WERI-Rb-1 (cell line): ENCODE results near the gene STRIP1.
"Not testable (repeated sequence)": the region's sequence is repeated elsewhere in the genome, so short reads cannot be mapped to it uniquely, and the experiment has no call there.

Experiments used
- DNase-seq: peaks from one replicate; pipeline ENCODE4 v3.0.0-alpha.2; 2020
- H3K27ac ChIP-seq: fragments of 250-450 bp; sonication (Bioruptor Pico); 2 replicates; pipeline ENCODE4 v1.5.1; 2020; ENCODE audit warnings: mild to moderate bottlenecking, moderate library complexity
- H3K27me3 ChIP-seq: fragments of 250-450 bp; sonication (Bioruptor Pico); 2 replicates; pipeline ENCODE4 v1.5.1; 2021; ENCODE audit warnings: mild to moderate bottlenecking, low read depth, moderate library complexity; ENCODE audit not compliant: insufficient read depth, severe bottlenecking
- H3K36me3 ChIP-seq: fragments of 250-450 bp; sonication (Bioruptor Pico); 2 replicates; pipeline ENCODE4 v1.5.1; 2020; ENCODE audit warnings: mild to moderate bottlenecking, moderate library complexity
- H3K4me3 ChIP-seq: 2 replicates; pipeline ENCODE4 v1.5.1; 2011; ENCODE audit warnings: low read depth, mild to moderate bottlenecking, control low read depth, low read length
- H3K9me3 ChIP-seq: fragments of 250-450 bp; sonication (Bioruptor Pico); 2 replicates; pipeline ENCODE4 v1.5.1; 2021; ENCODE audit warnings: mild to moderate bottlenecking, moderate library complexity; ENCODE audit not compliant: severe bottlenecking
- TF ChIP-seq, protein P1 (sequence below): IDR thresholded peaks from 2 replicates; pipeline ENCODE4 v1.5.1; 2011; ENCODE audit warnings: low read depth, mild to moderate bottlenecking, control low read depth, inconsistent platforms, low read length

Gene STRIP1

DNA sequence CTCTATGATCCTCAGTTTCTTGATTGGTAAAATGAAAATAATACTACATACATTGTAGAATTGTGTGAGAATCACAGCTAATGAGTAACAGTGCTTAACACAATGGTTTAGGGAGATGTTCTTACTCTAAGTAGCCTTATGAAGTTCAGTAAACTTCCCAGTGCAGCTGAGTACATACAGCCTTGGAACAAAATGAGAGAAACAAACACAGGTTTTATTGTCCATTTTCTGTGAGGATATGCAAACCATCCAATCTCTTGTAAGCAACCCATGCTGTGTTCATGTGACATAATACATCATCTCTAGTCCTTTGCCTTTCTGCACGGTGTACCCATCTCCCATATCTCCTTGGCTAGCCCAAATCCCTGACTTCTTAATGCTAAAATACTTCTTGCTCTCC, 14.7 kb upstream of the STRIP1 start:
- no peaks in the 10 kb centered on the region for H3K27me3 ChIP-seq
- DNase-seq: no peak
- H3K9me3 ChIP-seq: no peaks in the 10 kb centered on the region
- peaks cover 96% of the 10 kb centered on the region for H3K36me3 ChIP-seq
- no peak overlapping the region for H3K27ac ChIP-seq
- TF ChIP-seq, protein P1, sequence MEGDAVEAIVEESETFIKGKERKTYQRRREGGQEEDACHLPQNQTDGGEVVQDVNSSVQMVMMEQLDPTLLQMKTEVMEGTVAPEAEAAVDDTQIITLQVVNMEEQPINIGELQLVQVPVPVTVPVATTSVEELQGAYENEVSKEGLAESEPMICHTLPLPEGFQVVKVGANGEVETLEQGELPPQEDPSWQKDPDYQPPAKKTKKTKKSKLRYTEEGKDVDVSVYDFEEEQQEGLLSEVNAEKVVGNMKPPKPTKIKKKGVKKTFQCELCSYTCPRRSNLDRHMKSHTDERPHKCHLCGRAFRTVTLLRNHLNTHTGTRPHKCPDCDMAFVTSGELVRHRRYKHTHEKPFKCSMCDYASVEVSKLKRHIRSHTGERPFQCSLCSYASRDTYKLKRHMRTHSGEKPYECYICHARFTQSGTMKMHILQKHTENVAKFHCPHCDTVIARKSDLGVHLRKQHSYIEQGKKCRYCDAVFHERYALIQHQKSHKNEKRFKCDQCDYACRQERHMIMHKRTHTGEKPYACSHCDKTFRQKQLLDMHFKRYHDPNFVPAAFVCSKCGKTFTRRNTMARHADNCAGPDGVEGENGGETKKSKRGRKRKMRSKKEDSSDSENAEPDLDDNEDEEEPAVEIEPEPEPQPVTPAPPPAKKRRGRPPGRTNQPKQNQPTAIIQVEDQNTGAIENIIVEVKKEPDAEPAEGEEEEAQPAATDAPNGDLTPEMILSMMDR: no peak
- no peak overlapping the region for H3K4me3 ChIP-seq

DNA sequence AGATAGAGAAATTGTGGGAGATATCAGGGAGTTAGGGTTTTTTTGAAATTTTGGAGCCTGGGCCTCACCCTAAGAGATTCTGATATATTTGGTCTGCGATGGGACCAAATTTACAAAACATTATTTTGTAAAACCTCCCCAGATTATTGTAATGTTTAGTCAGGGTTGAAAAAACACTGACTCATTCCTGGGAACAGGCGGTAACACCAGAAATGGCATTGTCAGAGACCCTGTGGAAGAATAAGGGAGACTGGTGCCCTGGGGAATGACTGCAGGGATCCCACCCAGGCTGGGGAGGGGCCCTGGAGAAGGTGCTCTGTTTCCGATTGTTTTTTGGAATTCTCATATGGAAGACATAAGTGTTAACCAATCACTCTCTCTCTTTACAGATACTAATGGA, 13.1 kb upstream of the STRIP1 start:
- H3K27me3 ChIP-seq: no peaks in the 10 kb centered on the region
- H3K36me3 ChIP-seq: peaks cover 81% of the 10 kb centered on the region
- H3K4me3 ChIP-seq: no peak overlapping the region
- no peaks in the 10 kb centered on the region for H3K9me3 ChIP-seq
- TF ChIP-seq, protein P1: no peak
- H3K27ac ChIP-seq: no peak overlapping the region
- DNase-seq: no peak

- no peak overlapping the region for H3K4me3 ChIP-seq
- no peak overlapping the region for H3K27ac ChIP-seq
- H3K9me3 ChIP-seq: no peaks in the 10 kb centered on the region
- H3K36me3 ChIP-seq: peaks cover 48% of the 10 kb centered on the region
- DNase-seq: no peak
- TF ChIP-seq, protein P1: no peak
- no peaks in the 10 kb centered on the region for H3K27me3 ChIP-seq
Observed at GRCh38 chr1:110024613-110025012, 9.8 kb upstream of the STRIP1 start.

- H3K4me3 ChIP-seq, H3K9me3 ChIP-seq, DNase-seq, H3K27me3 ChIP-seq, H3K27ac ChIP-seq, H3K36me3 ChIP-seq: not testable (repeated sequence)
Observed at GRCh38 chr1:110030687-110031086, 3.7 kb upstream of the STRIP1 start.

DNA sequence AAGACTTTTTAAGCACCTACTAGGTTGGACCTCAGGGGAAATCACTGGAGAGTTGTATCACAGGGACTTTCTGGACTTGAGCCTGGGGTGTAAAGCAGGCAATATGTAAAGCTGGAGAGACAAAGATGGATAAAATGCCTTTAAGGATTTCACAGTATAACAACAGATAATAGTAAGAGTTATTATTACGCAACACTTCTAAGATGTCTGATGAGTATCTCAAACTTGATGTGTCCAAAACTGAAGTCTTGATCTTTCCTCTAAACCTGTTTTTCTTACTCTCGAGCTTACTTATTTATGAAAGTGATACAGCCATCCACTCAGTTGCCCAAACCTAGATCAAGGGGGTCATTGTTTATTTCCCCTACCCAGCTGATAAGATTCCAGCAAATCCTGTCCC, 2.1 kb upstream of the STRIP1 start:
- Histone ChIP-seq H3K9me3 (no peaks in the 10 kb centered on the region), H3K36me3 (peaks cover 19% of the 10 kb centered on the region), H3K27me3 (no peaks in the 10 kb centered on the region), H3K4me3 (no peak overlapping the region), H3K27ac (no peak overlapping the region)
- DNase-seq: no peak
- TF ChIP-seq, protein P1: no peak

- Histone ChIP-seq H3K9me3 (no peaks in the 10 kb centered on the region), H3K27me3 (no peaks in the 10 kb centered on the region), H3K27ac (no peak overlapping the region), H3K36me3 (peaks cover 28% of the 10 kb centered on the region), H3K4me3 (no peak overlapping the region)
- DNase-seq: no peak
- TF ChIP-seq, protein P1: no peak
Observed at GRCh38 chr1:110033421-110033820, 1.0 kb upstream of the STRIP1 start.
